Astrocyte (in vitro differentiated cells and primary cell): ENCODE data around the gene SP3. TPM values are rescaled to one million over a fixed set of nuclear protein-coding genes. Genes with fewer than 3 reads are reported as not detected.

Experiments used
- DNase-seq: peaks from one replicate; pipeline ENCODE4 v3.0.0-alpha.2; 2010; ENCODE audit warnings: low read depth
- FAIRE-seq: peaks from 2 replicates; lab custom pipeline; 2011; peaks lifted over from hg19 to GRCh38; lab: Jason Lieb, UNC
- H2AFZ ChIP-seq: 2 replicates; pipeline ENCODE4 v1.6.0; 2012; ENCODE audit warnings: low read depth, low read length, inconsistent platforms
- H3K27ac ChIP-seq: 2 replicates; pipeline ENCODE4 v1.5.1; 2011; ENCODE audit warnings: low read depth, low read length, inconsistent platforms
- H3K27me3 ChIP-seq: 2 replicates; pipeline ENCODE4 v1.6.0; 2011; ENCODE audit warnings: low read length, inconsistent platforms; ENCODE audit not compliant: insufficient read depth
- H3K36me3 ChIP-seq: 2 replicates; pipeline ENCODE4 v1.5.1; 2011; ENCODE audit warnings: low read length, inconsistent platforms; ENCODE audit not compliant: insufficient read depth
- H3K4me1 ChIP-seq: 2 replicates; pipeline ENCODE4 v1.5.1; 2011; ENCODE audit warnings: low read length, inconsistent platforms; ENCODE audit not compliant: insufficient read depth
- H3K4me2 ChIP-seq: 2 replicates; pipeline ENCODE4 v1.6.0; 2012; ENCODE audit warnings: low read length, inconsistent platforms
- H3K4me3 ChIP-seq: 2 replicates; pipeline ENCODE4 v1.5.1; 2011; ENCODE audit warnings: low read depth, mild to moderate bottlenecking, low read length, inconsistent platforms; ENCODE audit not compliant: insufficient read depth
- H3K79me2 ChIP-seq: 2 replicates; pipeline ENCODE4 v1.6.0; 2012; ENCODE audit warnings: mild to moderate bottlenecking, low read length, inconsistent platforms; ENCODE audit not compliant: insufficient read depth
- H3K9ac ChIP-seq: 2 replicates; pipeline ENCODE4 v1.6.0; 2012; ENCODE audit warnings: mild to moderate bottlenecking, low read length, inconsistent platforms
- H3K9me3 ChIP-seq: 2 replicates; pipeline ENCODE4 v1.5.1; 2012; ENCODE audit warnings: low read depth, mild to moderate bottlenecking, low read length, inconsistent platforms; ENCODE audit not compliant: insufficient read depth
- H4K20me1 ChIP-seq: 2 replicates; pipeline ENCODE4 v1.6.0; 2012; ENCODE audit warnings: low read length, inconsistent platforms; ENCODE audit not compliant: insufficient read depth
- H3K27ac Mint-ChIP-seq: one replicate; pipeline ENCODE4 v1.8.0; 2021; ENCODE audit warnings: mild to moderate bottlenecking, mixed read lengths; ENCODE audit not compliant: unreplicated experiment
- H3K27me3 Mint-ChIP-seq: one replicate; pipeline ENCODE4 v1.8.0; 2021; ENCODE audit warnings: low read depth, mixed read lengths; ENCODE audit not compliant: unreplicated experiment
- H3K36me3 Mint-ChIP-seq: one replicate; pipeline ENCODE4 v1.8.0; 2021; ENCODE audit warnings: low read depth, mixed read lengths; ENCODE audit not compliant: unreplicated experiment
- H3K4me1 Mint-ChIP-seq: one replicate; pipeline ENCODE4 v1.8.0; 2021; ENCODE audit warnings: low read depth, mixed read lengths; ENCODE audit not compliant: unreplicated experiment
- H3K4me3 Mint-ChIP-seq: one replicate; pipeline ENCODE4 v1.8.0; 2021; ENCODE audit warnings: mild to moderate bottlenecking, moderate library complexity, mixed read lengths; ENCODE audit not compliant: unreplicated experiment
- H3K9me3 Mint-ChIP-seq: one replicate; pipeline ENCODE4 v1.8.0; 2021; ENCODE audit warnings: mild to moderate bottlenecking, mixed read lengths; ENCODE audit not compliant: unreplicated experiment
- EZH2 ChIP-seq: IDR thresholded peaks from 2 replicates; pipeline ENCODE4 v1.6.1; 2012; ENCODE audit warnings: mild to moderate bottlenecking, low read length, inconsistent platforms; ENCODE audit not compliant: insufficient read depth
- total RNA-seq: library from RNA; stranded (reverse); gene quantifications from 2 replicates; pipeline ENCODE4 v1.2.1, GENCODE V29; 2021
- TF ChIP-seq, protein P1 (sequence below): IDR thresholded peaks from 2 replicates; pipeline ENCODE4 v1.5.1; 2011; ENCODE audit warnings: low read depth, mild to moderate bottlenecking, inconsistent platforms, low read length, moderate library complexity; ENCODE audit not compliant: insufficient read depth

The SP3 gene
- total RNA-seq, 1 donor from 2014 or later: 59.6 TPM

- peaks cover 14% of the 10 kb centered on the region for H3K27me3 ChIP-seq
- no peak for FAIRE-seq
Observed at GRCh38 chr2:173869244-173870229, 95.6 kb downstream of the SP3 start.

DNA sequence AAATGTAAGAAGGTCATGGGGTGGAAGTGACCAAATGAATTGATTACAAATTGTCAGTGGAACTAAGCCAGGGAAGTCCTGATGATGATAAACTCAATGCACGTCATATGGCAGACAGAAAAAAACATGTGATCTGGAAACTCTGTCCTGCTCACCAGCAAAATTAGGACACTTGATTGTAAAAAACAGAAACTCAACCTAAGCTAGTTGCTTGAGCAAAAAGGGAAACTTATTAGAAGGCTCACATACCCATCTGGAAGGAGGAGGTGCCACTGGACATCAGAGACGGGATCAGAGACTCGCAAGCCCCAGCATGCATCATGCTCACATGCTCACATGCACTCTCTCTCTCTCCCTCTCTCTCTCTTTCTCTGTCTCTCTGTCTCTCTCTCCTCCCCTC is 96.8 kb downstream of the SP3 start:
- Mint-ChIP-seq H3K36me3 (no peaks in the 10 kb centered on the region), H3K4me1 (no peaks in the 10 kb centered on the region), H3K9me3 (no peaks in the 10 kb centered on the region), H3K27ac (no peak overlapping the region), H3K4me3 (no peak overlapping the region), H3K27me3 (peaks cover 25% of the 10 kb centered on the region)
- H3K9me3 ChIP-seq: no peaks in the 10 kb centered on the region
- TF ChIP-seq EZH2: no peak
- TF ChIP-seq, protein P1, sequence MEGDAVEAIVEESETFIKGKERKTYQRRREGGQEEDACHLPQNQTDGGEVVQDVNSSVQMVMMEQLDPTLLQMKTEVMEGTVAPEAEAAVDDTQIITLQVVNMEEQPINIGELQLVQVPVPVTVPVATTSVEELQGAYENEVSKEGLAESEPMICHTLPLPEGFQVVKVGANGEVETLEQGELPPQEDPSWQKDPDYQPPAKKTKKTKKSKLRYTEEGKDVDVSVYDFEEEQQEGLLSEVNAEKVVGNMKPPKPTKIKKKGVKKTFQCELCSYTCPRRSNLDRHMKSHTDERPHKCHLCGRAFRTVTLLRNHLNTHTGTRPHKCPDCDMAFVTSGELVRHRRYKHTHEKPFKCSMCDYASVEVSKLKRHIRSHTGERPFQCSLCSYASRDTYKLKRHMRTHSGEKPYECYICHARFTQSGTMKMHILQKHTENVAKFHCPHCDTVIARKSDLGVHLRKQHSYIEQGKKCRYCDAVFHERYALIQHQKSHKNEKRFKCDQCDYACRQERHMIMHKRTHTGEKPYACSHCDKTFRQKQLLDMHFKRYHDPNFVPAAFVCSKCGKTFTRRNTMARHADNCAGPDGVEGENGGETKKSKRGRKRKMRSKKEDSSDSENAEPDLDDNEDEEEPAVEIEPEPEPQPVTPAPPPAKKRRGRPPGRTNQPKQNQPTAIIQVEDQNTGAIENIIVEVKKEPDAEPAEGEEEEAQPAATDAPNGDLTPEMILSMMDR: no peak
- no peaks in the 10 kb centered on the region for H3K79me2 ChIP-seq
- no peak overlapping the region for H3K9ac ChIP-seq
- no peak overlapping the region for H3K4me2 ChIP-seq
- no peak overlapping the region for H3K4me3 ChIP-seq
- H3K36me3 ChIP-seq: no peaks in the 10 kb centered on the region
- peaks cover 14% of the 10 kb centered on the region for H3K27me3 ChIP-seq
- FAIRE-seq (no peak), DNase-seq (no peak)
- H3K4me1 ChIP-seq: no peaks in the 10 kb centered on the region
- H4K20me1 ChIP-seq: no peaks in the 10 kb centered on the region
- H2AFZ ChIP-seq: no peak overlapping the region
- H3K27ac ChIP-seq: no peak overlapping the region

More at GRCh38 chr2:173869244-173870229, 95.6 kb downstream of the SP3 start:
- no peaks in the 10 kb centered on the region for H3K4me1 ChIP-seq
- no peaks in the 10 kb centered on the region for H3K36me3 ChIP-seq
- no peak overlapping the region for H3K27ac ChIP-seq
- H3K4me3 ChIP-seq: no peak overlapping the region
- H3K27me3 Mint-ChIP-seq: peaks cover 32% of the 10 kb centered on the region
- H2AFZ ChIP-seq: no peak overlapping the region
- no peaks in the 10 kb centered on the region for H3K79me2 ChIP-seq
- no peaks in the 10 kb centered on the region for H4K20me1 ChIP-seq
- H3K9me3 ChIP-seq: no peaks in the 10 kb centered on the region
- DNase-seq: no peak
- no peak overlapping the region for H3K4me3 Mint-ChIP-seq
- no peak overlapping the region for H3K9ac ChIP-seq
- no peak overlapping the region for H3K27ac Mint-ChIP-seq
- no peaks in the 10 kb centered on the region for H3K9me3 Mint-ChIP-seq
- no peak overlapping the region for H3K4me2 ChIP-seq
- no peaks in the 10 kb centered on the region for H3K4me1 Mint-ChIP-seq
- no peaks in the 10 kb centered on the region for H3K36me3 Mint-ChIP-seq
- no peak for TF ChIP-seq EZH2
- TF ChIP-seq, protein P1: no peak
